GM23338 (cell line): ENCODE data around the gene QSOX1. TPM values are rescaled to one million over a fixed set of nuclear protein-coding genes. Genes with fewer than 3 reads are reported as not detected.
A peak's percentile ranks its signal among the peaks of the same experiment; 100 is the strongest.

Experiments used
- ATAC-seq: fragments of 200-7000 bp; cut with Tn5 transposase; 3 replicates; pipeline ENCODE4 v1.9.1; 2020
- DNase-seq: peaks from one replicate; pipeline ENCODE4 v3.0.0-alpha.2; 2015; ENCODE audit warnings: low spot score
- H2AFZ ChIP-seq: fragments of 200-600 bp; sonication (generic); 2 replicates; pipeline ENCODE4 v1.8.0; 2016; ENCODE audit warnings: antibody characterized with exemption, mild to moderate bottlenecking, moderate library complexity
- H3F3A ChIP-seq: fragments of 200-600 bp; sonication (generic); replicated peaks from 2 replicates; pipeline ENCODE4 v1.8.0; 2017; ENCODE audit warnings: antibody characterized with exemption, mixed run types, low read depth
- H3K27ac ChIP-seq: fragments of 200-600 bp; sonication (generic); 2 replicates; pipeline ENCODE4 v1.6.1; 2016; ENCODE audit warnings: low read depth
- H3K27me3 ChIP-seq: fragments of 200-600 bp; sonication (generic); 2 replicates; pipeline ENCODE4 v1.8.0; 2016; ENCODE audit warnings: mild to moderate bottlenecking, mixed run types, moderate library complexity; ENCODE audit not compliant: insufficient read depth
- H3K36me3 ChIP-seq: fragments of 200-600 bp; sonication (generic); 2 replicates; pipeline ENCODE4 v1.8.0; 2016; ENCODE audit warnings: mild to moderate bottlenecking; ENCODE audit not compliant: insufficient read depth
- H3K4me1 ChIP-seq: fragments of 200-600 bp; sonication (generic); 2 replicates; pipeline ENCODE4 v1.8.0; 2016; ENCODE audit warnings: mild to moderate bottlenecking, moderate library complexity; ENCODE audit not compliant: insufficient read depth
- H3K4me2 ChIP-seq: fragments of 200-600 bp; sonication (generic); 2 replicates; pipeline ENCODE4 v1.7.1; 2017; ENCODE audit warnings: mixed run types
- H3K4me3 ChIP-seq: fragments of 200-600 bp; sonication (generic); 2 replicates; pipeline ENCODE4 v1.6.1; 2016; ENCODE audit warnings: mixed run types
- H3K79me2 ChIP-seq: fragments of 200-600 bp; sonication (generic); replicated peaks from 2 replicates; pipeline ENCODE4 v1.8.0; 2017; ENCODE audit warnings: mild to moderate bottlenecking; ENCODE audit not compliant: insufficient read depth
- H3K9me2 ChIP-seq: fragments of 200-600 bp; sonication (generic); 2 replicates; pipeline ENCODE4 v1.8.0; 2017; ENCODE audit not compliant: insufficient read depth
- H4K20me1 ChIP-seq: fragments of 200-600 bp; sonication (generic); replicated peaks from 2 replicates; pipeline ENCODE4 v1.8.0; 2017; ENCODE audit warnings: mild to moderate bottlenecking; ENCODE audit not compliant: insufficient read depth
- H3K27ac Mint-ChIP-seq: 2 replicates; pipeline ENCODE4 v1.8.0; 2020; ENCODE audit warnings: inconsistent platforms, mild to moderate bottlenecking, moderate library complexity, mixed read lengths
- H3K27me3 Mint-ChIP-seq: 3 replicates; pipeline ENCODE4 v1.8.0; 2022; ENCODE audit warnings: low read depth, mild to moderate bottlenecking, moderate library complexity, mixed read lengths, inconsistent platforms; ENCODE audit not compliant: insufficient read depth, poor library complexity
- H3K36me3 Mint-ChIP-seq: 3 replicates; pipeline ENCODE4 v1.8.0; 2021; ENCODE audit warnings: low read depth, mild to moderate bottlenecking, inconsistent platforms, moderate library complexity, mixed read lengths
- H3K4me1 Mint-ChIP-seq: 3 replicates; pipeline ENCODE4 v1.8.0; 2020; ENCODE audit warnings: mild to moderate bottlenecking, inconsistent platforms, mixed read lengths
- H3K4me3 Mint-ChIP-seq: 3 replicates; pipeline ENCODE4 v1.8.0; 2021; ENCODE audit warnings: moderate library complexity, mild to moderate bottlenecking, inconsistent platforms, mixed read lengths
- H3K9me3 Mint-ChIP-seq: 3 replicates; pipeline ENCODE4 v1.8.0; 2020; ENCODE audit warnings: moderate library complexity, mild to moderate bottlenecking, inconsistent platforms, mixed read lengths
- CREB1 ChIP-seq: fragments of 250-450 bp; sonication (Bioruptor Pico); IDR thresholded peaks from 2 replicates; pipeline ENCODE4 v1.5.0; 2020; ENCODE audit warnings: low read depth, mild to moderate bottlenecking, moderate library complexity
- JUNB ChIP-seq: IDR thresholded peaks from one replicate; pipeline ENCODE4 v1.6.1; 2016; ENCODE audit warnings: antibody characterized with exemption; ENCODE audit not compliant: unreplicated experiment
- POLR2AphosphoS5 ChIP-seq: IDR thresholded peaks from 2 replicates; pipeline ENCODE4 v1.6.1; 2016; ENCODE audit warnings: antibody characterized with exemption, low read depth
- STAT1 ChIP-seq: IDR thresholded peaks from one replicate; pipeline ENCODE4 v1.6.1; 2016; ENCODE audit warnings: antibody characterized with exemption; ENCODE audit not compliant: unreplicated experiment
- ZNF331 ChIP-seq: fragments of 250-450 bp; sonication (Bioruptor Pico); IDR thresholded peaks from 2 replicates; pipeline ENCODE4 v1.5.0; 2020; ENCODE audit warnings: low read depth, mild to moderate bottlenecking, moderate library complexity
- ZNF462 ChIP-seq: fragments of 250-450 bp; sonication (Bioruptor Pico); IDR thresholded peaks from 2 replicates; pipeline ENCODE4 v1.5.0; 2020; ENCODE audit warnings: mild to moderate bottlenecking, moderate library complexity
- polyA plus RNA-seq: library from polyadenylated mRNA; unstranded; fragments of >200 nt; fragmentation: Nextera tagmentation; extraction: Ambion mirVana; gene quantifications from 2 replicates; pipeline ENCODE4 v1.2.1, GENCODE V29; 2016
- total RNA-seq: library from RNA; depleted of rRNA; stranded (reverse); fragments of >200 nt; shearing (Covaris generic); gene quantifications from 2 replicates; pipeline ENCODE4 v1.2.3, GENCODE V29; 2014
- TF ChIP-seq, protein P1 (sequence below): IDR thresholded peaks from 2 replicates; pipeline ENCODE4 v1.6.1; 2016; ENCODE audit warnings: antibody characterized with exemption

Gene QSOX1
- total and polyA plus RNA-seq, 2 experiments from 2014 or later = 47.8 to 119 TPM

DNA sequence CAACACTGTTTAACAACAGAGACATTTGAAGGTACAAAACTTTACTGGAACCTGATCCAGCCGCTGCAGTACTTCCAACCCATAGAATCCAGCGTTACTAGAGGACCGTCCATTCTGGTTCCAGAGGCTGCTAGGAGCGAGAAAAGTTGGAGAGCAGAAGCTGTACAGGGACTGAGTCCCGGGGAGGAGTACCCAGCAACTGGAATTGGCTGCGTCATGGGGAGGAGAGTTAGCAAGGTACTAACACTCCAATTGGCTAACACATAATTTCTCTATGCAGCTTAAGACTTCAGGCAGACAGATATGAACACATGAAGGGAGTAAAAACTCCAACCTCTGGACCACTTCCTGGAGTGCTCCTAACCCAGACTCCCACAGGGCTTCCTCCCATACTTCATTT is 2.1 kb upstream of the QSOX1 start (continued):
- TF ChIP-seq POLR2AphosphoS5 (no peak), JUNB (no peak), STAT1 (no peak), ZNF462 (CRISPR knock-in tag) (no peak), ZNF331 (CRISPR knock-in tag) (no peak), CREB1 (CRISPR knock-in tag) (no peak)
- TF ChIP-seq, protein P1, sequence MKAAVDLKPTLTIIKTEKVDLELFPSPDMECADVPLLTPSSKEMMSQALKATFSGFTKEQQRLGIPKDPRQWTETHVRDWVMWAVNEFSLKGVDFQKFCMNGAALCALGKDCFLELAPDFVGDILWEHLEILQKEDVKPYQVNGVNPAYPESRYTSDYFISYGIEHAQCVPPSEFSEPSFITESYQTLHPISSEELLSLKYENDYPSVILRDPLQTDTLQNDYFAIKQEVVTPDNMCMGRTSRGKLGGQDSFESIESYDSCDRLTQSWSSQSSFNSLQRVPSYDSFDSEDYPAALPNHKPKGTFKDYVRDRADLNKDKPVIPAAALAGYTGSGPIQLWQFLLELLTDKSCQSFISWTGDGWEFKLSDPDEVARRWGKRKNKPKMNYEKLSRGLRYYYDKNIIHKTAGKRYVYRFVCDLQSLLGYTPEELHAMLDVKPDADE = no peak

DNA sequence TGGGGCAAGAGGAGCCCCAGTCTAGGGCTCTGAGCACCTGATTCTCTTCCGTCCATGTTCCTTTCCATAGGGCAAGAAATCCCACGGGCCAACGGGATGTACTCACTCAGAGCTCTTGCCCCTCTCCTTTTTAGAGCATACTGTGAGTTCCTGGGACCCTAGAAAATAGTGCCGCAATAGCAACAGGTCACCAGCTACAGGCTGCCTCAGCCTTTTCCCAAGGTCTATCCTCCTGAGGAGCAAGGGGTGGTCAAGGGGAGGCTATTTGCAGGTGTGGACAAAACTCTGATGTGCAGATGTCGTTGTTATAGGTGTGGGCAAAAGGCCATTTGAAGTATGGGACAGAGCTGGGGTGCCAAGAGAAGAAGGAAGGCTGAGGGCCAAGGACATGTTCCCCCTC is 1.6 kb upstream of the QSOX1 start:
- Mint-ChIP-seq H3K36me3 (no peaks in the 10 kb centered on the region; the same call in 2 of the 3 replicates), H3K27me3 (peaks cover 18% of the 10 kb centered on the region), H3K4me3 (peak overlapping the region; percentile 11; the same call in 1 of the 3 replicates), H3K9me3 (no peaks in the 10 kb centered on the region), H3K4me1 (peaks cover 19% of the 10 kb centered on the region), H3K27ac (no peak overlapping the region)
- Histone ChIP-seq H3K36me3 (no peaks in the 10 kb centered on the region), H3K79me2 (peaks cover 25% of the 10 kb centered on the region), H3F3A (no peaks in the 10 kb centered on the region; the same call in 1 of the 2 replicates), H3K4me3 (no peak overlapping the region), H3K4me2 (no peak overlapping the region), H2AFZ (no peak overlapping the region), H3K27ac (no peak overlapping the region), H3K4me1 (peaks cover 13% of the 10 kb centered on the region), H3K9me2 (no peaks in the 10 kb centered on the region), H4K20me1 (peaks cover 19% of the 10 kb centered on the region), H3K27me3 (peaks cover 34% of the 10 kb centered on the region)
- no peak for TF ChIP-seq ZNF331 (CRISPR knock-in tag)
- DNase-seq (no peak), ATAC-seq (no peak)
